HG02798 (cell line): ENCODE results near the gene PIGZ.

ENCODE experiments used
- ATAC-seq: cut with Tn5 transposase; IDR thresholded peaks from one replicate; pipeline ENCODE4 v1.9.1; 2021; ENCODE audit warnings: mild to moderate bottlenecking; ENCODE audit not compliant: unreplicated experiment, poor library complexity

Gene PIGZ

GRCh38 chr3:196920733-196921132 is 47.9 kb downstream of the PIGZ start:
- ATAC-seq: no peak

- ATAC-seq: no peak
Measured at GRCh38 chr3:196918968-196919367, 49.7 kb downstream of the PIGZ start.

DNA sequence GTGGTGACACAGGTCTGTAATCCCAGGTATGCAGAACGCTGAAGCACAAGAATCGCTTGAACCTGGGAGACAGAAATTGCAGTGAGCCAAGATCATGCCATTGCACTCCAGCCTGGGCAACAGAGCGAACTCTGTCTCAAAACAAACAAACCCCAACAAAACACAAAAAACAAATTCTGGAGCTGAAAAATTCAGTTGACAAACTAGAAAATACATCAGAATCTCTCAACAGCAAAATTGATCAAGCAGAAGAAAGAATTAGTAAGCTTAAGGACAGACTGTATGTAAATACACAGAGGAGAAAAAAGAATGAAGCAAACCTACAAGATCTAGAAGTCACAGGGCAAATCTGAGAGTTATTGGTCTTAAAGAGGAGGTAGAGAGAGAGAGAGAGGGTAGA is 51.6 kb downstream of the PIGZ start:
- ATAC-seq: no peak

- no peak for ATAC-seq
Measured at GRCh38 chr3:196916221-196916620, 52.4 kb downstream of the PIGZ start.

DNA sequence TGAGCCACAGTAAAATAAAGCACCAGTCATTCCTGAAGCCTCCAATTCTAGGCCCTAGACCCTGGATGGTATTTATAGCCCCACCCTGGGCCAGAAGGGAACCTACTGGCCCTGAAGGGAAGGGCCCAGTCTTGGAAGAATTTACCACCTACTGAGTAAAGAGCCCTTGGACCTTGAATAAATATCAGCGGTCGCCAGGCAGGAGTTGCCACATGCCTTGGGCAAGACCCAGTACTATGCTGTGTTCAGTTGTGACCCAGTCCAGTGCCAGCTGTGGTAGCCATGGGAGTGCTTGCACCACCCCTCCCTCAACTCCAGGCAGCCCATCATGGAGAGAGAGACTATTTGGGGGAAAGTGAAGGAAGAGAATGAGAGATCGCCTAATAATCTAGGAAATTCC is 53.3 kb downstream of the PIGZ start:
- ATAC-seq: no peak

GRCh38 chr3:196914866-196915265 is 53.8 kb downstream of the PIGZ start:
- ATAC-seq: no peak

- ATAC-seq: no peak
Measured at GRCh38 chr3:196903740-196904139, 64.9 kb downstream of the PIGZ start.

- ATAC-seq: no peak
Measured at GRCh38 chr3:196902296-196902695, 66.3 kb downstream of the PIGZ start.

DNA sequence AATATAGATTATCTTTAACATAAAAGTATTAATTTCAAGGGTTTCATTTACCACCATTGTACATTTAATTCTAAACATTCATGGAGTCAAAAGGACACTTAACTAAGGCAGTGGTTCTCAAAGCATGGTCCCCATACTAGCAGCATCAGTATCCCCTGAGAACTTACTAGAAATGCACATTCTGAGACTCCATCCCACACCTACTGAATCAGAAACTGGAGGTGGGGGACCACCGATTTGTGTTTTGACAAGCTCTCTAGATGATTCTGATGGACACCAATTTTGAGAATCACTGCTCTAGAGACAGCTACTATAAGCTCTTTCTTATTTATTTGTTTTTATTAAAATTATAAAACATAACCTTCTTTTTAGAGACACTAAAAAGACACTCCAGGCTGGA is 66.9 kb downstream of the PIGZ start:
- ATAC-seq: no peak
